Measurements from ENCODE around the gene DPT.
A peak's percentile ranks its signal among the peaks of the same experiment; 100 is the strongest.

DPT gene

GRCh38 chr1:168717906-168718891 is 10.8 kb downstream of the DPT start:
- Mint-ChIP-seq H3K27ac (no peak overlapping the region), H3K4me1 (no peaks in the 10 kb centered on the region), H3K9me3 (no peaks in the 10 kb centered on the region), H3K36me3 (ENCODE audit: low read depth) (no peaks in the 10 kb centered on the region), H3K4me3 (no peak overlapping the region), H3K27me3 (ENCODE audit: low read depth) (peaks cover 4% of the 10 kb centered on the region)
- no peak for TF ChIP-seq CTCF (IDR thresholded peaks at IDR 0.05; ENCODE audit: unreplicated experiment in 3 of 3)

- peaks cover 6% of the 10 kb centered on the region for H3K27me3 Mint-ChIP-seq (ENCODE audit: low read depth)
- H3K27ac Mint-ChIP-seq, result no peak overlapping the region
- no peak overlapping the region for H3K4me3 Mint-ChIP-seq
- peaks cover 7% of the 10 kb centered on the region for H3K4me1 Mint-ChIP-seq
- no peaks in the 10 kb centered on the region for H3K36me3 Mint-ChIP-seq (ENCODE audit: low read depth)
- TF ChIP-seq CTCF (IDR thresholded peaks at IDR 0.05; ENCODE audit: unreplicated experiment in 3 of 3), result no peak
- H3K9me3 Mint-ChIP-seq, result no peaks in the 10 kb centered on the region
These were observed 15.0 kb downstream of the DPT start for GRCh38 chr1:168714012-168714411.

DNA sequence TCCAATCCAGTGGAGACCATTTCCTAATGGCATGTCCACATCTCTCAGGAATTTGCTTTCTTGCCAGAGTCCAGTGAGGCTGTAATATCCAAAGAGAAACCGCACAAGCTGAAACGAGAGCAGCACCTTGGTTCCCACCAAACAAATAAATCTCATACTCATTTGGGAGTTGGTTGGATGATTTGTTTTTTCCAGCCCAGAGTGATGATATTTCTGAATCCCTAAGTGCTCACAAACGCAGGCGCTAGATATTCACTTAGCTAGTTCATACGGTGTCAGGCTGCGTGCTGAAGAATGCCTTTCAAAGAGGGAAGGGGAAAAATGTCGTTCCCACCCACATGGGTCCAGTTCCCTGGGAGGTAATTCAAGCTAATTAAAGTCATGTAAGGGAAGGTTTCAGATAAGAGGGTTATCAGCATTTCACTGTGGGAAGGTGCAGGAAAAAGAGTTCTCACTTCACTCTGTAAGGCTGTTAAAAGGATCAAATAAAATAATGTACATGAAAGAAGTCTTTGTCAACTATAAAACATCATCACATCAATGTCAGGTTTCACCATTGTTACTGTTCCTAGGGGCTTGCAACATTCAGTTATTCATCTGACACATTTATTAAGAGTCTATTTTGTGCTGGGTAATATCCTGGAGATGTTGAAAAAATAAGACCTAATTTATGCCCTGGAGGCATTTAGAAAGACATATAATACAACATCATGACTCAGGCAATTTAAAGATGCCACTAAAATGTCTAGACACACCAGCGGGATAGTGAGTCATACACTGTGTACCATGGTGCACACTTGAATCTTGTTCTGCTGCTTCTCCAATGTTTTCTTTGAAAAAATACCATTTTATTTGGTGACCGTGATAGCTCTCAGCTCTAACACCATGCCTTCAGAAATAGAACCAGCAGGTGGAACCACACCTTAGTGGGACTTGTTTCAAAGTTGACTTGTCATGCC is 19.3 kb downstream of the DPT start:
- Mint-ChIP-seq H3K27ac (peak overlapping the region in 2 of 3 experiments; percentile 49 to 79), H3K36me3 (ENCODE audit: low read depth) (no peaks in the 10 kb centered on the region), H3K4me1 (peaks cover 13% of the 10 kb centered on the region), H3K9me3 (no peaks in the 10 kb centered on the region), H3K27me3 (ENCODE audit: low read depth) (peaks cover 6% of the 10 kb centered on the region), H3K4me3 (no peak overlapping the region)
- no peak for TF ChIP-seq CTCF (IDR thresholded peaks at IDR 0.05; ENCODE audit: unreplicated experiment in 3 of 3)

DNA sequence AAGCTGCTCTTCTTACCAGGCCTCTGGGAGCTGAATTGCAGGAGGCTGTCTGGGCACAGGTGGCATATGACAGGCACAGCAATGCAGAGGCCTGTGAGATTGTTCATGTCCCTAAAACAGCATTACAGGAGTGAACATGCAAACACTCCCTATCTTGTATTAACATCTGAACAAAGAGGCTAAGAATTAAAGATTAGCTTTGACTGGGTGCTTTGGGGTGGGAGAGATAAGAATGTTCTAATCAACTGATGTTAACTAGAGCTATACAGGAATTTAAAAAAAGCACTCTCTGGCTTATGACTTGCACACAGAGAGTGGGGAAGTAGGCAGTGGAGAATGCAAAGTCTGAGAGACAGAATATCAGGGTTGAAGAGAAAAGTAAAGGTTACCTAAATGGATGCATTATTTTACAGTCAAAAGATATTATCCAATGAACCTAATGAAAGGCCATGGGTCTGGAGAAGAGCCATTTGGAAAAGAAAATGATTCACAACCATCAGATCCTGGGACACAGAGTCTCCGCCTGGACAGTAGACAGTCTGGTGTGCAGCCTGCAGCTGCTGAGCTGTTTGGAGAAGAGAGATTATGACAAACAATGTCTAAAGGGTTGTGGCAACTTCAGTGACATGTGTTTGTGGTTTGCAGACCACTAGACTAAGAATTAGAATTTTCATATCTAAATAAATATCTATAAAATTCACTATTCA is 20.2 kb downstream of the DPT start:
- H3K36me3 Mint-ChIP-seq (ENCODE audit: low read depth), result no peaks in the 10 kb centered on the region
- peaks cover 3% of the 10 kb centered on the region for H3K27me3 Mint-ChIP-seq (ENCODE audit: low read depth)
- H3K4me1 Mint-ChIP-seq, result peaks cover 13% of the 10 kb centered on the region
- no peaks in the 10 kb centered on the region for H3K9me3 Mint-ChIP-seq
- H3K27ac Mint-ChIP-seq, result peak overlapping the region; percentile 46 to 79 (median 66)
- TF ChIP-seq CTCF (IDR thresholded peaks at IDR 0.05; ENCODE audit: unreplicated experiment in 3 of 3), result no peak
- no peak overlapping the region for H3K4me3 Mint-ChIP-seq

- no peak overlapping the region for H3K4me3 Mint-ChIP-seq
- H3K36me3 Mint-ChIP-seq (ENCODE audit: low read depth), result no peaks in the 10 kb centered on the region
- H3K9me3 Mint-ChIP-seq, result no peaks in the 10 kb centered on the region
- H3K4me1 Mint-ChIP-seq, result peaks cover 13% of the 10 kb centered on the region
- no peak overlapping the region for H3K27ac Mint-ChIP-seq
- TF ChIP-seq CTCF (IDR thresholded peaks at IDR 0.05; ENCODE audit: unreplicated experiment in 3 of 3), result no peak
- peaks cover 3% of the 10 kb centered on the region for H3K27me3 Mint-ChIP-seq (ENCODE audit: low read depth)
These were observed 22.5 kb downstream of the DPT start for GRCh38 chr1:168706391-168706992.

Measured in nephron (organoid).